GM21423 (cell line): ENCODE data around the gene PGM2L1.
"Not testable (repeated sequence)": the region's sequence is repeated elsewhere in the genome, so short reads cannot be mapped to it uniquely, and the experiment has no call there.

ENCODE experiments used
- ATAC-seq: cut with Tn5 transposase; IDR thresholded peaks from one replicate; pipeline ENCODE4 v1.9.1; 2021; ENCODE audit warnings: mild to moderate bottlenecking, moderate library complexity; ENCODE audit not compliant: unreplicated experiment

The PGM2L1 gene

GRCh38 chr11:74403607-74404321 is 5.5 kb upstream of the PGM2L1 start:
- no peak for ATAC-seq

GRCh38 chr11:74400606-74401005 is 2.4 kb upstream of the PGM2L1 start:
- ATAC-seq = no peak

- peak; percentile 11 for ATAC-seq
Measured at GRCh38 chr11:74397501-74398243, 561 bp downstream of the PGM2L1 start.

GRCh38 chr11:74392256-74392655 is 6.0 kb downstream of the PGM2L1 start:
- ATAC-seq = no peak

GRCh38 chr11:74391193-74391592 is 7.0 kb downstream of the PGM2L1 start:
- no peak for ATAC-seq

- no peak for ATAC-seq
Measured at GRCh38 chr11:74390697-74391096, 7.5 kb downstream of the PGM2L1 start.

GRCh38 chr11:74388678-74389327 is 9.4 kb downstream of the PGM2L1 start:
- no peak for ATAC-seq

- ATAC-seq = no peak
Measured at GRCh38 chr11:74384641-74385040, 13.6 kb downstream of the PGM2L1 start.

- no peak for ATAC-seq
Measured at GRCh38 chr11:74380746-74381439, 17.3 kb downstream of the PGM2L1 start.

GRCh38 chr11:74377689-74378088 is 20.5 kb downstream of the PGM2L1 start:
- ATAC-seq = no peak

- ATAC-seq = no peak
Measured at GRCh38 chr11:74373382-74373781, 24.9 kb downstream of the PGM2L1 start.

GRCh38 chr11:74371269-74372052 is 26.8 kb downstream of the PGM2L1 start:
- no peak for ATAC-seq

- ATAC-seq = no peak
Measured at GRCh38 chr11:74370123-74370522, 28.1 kb downstream of the PGM2L1 start.

- ATAC-seq = no peak
Measured at GRCh38 chr11:74367881-74368280, 30.4 kb downstream of the PGM2L1 start.

GRCh38 chr11:74366576-74366975 is 31.7 kb downstream of the PGM2L1 start:
- ATAC-seq = no peak

GRCh38 chr11:74365805-74366204 is 32.4 kb downstream of the PGM2L1 start:
- ATAC-seq = not testable (repeated sequence)

- no peak for ATAC-seq
Measured at GRCh38 chr11:74357449-74357848, 40.8 kb downstream of the PGM2L1 start.

GRCh38 chr11:74355626-74356025 is 42.6 kb downstream of the PGM2L1 start:
- ATAC-seq = no peak

GRCh38 chr11:74354036-74354435 is 44.2 kb downstream of the PGM2L1 start:
- no peak for ATAC-seq

GRCh38 chr11:74347381-74347780 is 50.9 kb downstream of the PGM2L1 start:
- ATAC-seq = no peak

- ATAC-seq = no peak
Measured at GRCh38 chr11:74345420-74345819, 52.8 kb downstream of the PGM2L1 start.
